ENCODE results near the gene PTPRN2. TPM values are rescaled to one million over a fixed set of nuclear protein-coding genes. Genes with fewer than 3 reads are reported as not detected.

The PTPRN2 gene
- total RNA-seq, 1 donor from 2014 or later: 11.4 TPM

DNA sequence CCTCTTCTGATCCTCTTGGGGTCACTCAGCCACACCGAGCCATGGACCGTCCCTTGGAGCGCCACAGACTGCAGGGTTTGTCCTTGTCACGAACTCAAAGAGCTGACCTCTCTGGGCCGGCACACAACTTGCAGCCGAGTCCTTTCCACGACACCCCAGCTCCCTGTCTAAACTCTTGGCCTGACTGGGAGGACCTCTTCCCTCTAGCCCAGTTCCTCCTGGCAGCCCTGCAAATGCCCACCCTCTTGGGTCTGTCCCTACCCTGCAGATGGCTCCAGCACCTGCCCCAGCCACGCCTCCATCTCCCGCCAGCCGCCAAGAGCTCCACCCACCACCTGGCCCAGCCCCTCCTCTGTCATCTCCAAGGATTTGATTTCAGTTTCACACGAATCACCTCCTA lies 911.6 kb downstream of the PTPRN2 start:
- no peaks in the 10 kb centered on the region for H3K9me3 Mint-ChIP-seq (ENCODE audit: low read depth)
- TF ChIP-seq, protein P1, sequence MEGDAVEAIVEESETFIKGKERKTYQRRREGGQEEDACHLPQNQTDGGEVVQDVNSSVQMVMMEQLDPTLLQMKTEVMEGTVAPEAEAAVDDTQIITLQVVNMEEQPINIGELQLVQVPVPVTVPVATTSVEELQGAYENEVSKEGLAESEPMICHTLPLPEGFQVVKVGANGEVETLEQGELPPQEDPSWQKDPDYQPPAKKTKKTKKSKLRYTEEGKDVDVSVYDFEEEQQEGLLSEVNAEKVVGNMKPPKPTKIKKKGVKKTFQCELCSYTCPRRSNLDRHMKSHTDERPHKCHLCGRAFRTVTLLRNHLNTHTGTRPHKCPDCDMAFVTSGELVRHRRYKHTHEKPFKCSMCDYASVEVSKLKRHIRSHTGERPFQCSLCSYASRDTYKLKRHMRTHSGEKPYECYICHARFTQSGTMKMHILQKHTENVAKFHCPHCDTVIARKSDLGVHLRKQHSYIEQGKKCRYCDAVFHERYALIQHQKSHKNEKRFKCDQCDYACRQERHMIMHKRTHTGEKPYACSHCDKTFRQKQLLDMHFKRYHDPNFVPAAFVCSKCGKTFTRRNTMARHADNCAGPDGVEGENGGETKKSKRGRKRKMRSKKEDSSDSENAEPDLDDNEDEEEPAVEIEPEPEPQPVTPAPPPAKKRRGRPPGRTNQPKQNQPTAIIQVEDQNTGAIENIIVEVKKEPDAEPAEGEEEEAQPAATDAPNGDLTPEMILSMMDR (IDR thresholded peaks at IDR 0.05; ENCODE audit: unreplicated experiment): no peak
- no peaks in the 10 kb centered on the region for H3K4me1 Mint-ChIP-seq (ENCODE audit: low read depth)
- no peak overlapping the region for H3K4me3 Mint-ChIP-seq (ENCODE audit: low read depth)
- H3K27ac Mint-ChIP-seq: no peak overlapping the region
- DNase-seq (ENCODE audit: low spot score, unreplicated experiment): no peak
- no peaks in the 10 kb centered on the region for H3K36me3 Mint-ChIP-seq (ENCODE audit: insufficient read depth)
- H3K27me3 Mint-ChIP-seq: peaks cover 89% of the 10 kb centered on the region

DNA sequence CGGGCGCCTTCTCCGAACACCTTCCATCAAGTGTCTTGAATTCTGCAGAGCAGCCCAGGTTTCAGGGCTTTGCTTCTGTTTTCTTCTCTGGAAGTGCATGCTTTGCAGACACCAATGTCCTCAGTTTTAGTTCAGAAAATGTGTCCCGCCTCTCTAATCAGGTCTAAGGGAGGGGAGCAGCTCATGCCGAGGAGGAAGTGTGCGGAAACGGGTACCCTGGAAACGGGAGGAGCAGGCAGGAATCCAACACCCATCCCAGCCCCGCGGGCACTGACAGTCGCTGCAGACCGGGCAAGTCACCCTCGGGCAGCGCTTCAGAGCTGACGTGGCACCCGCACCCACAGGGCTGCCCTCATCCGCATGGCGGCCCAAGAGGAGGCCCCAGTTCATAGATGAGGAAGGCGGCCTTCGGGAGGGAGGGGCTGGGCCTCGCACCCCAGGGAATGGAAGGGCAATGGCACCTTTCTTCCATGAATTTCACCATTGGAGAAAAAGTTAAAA lies 912.1 kb downstream of the PTPRN2 start:
- DNase-seq (ENCODE audit: low spot score, unreplicated experiment): no peak
- no peak overlapping the region for H3K27ac Mint-ChIP-seq
- no peaks in the 10 kb centered on the region for H3K4me1 Mint-ChIP-seq (ENCODE audit: low read depth)
- no peaks in the 10 kb centered on the region for H3K36me3 Mint-ChIP-seq (ENCODE audit: insufficient read depth)
- no peaks in the 10 kb centered on the region for H3K9me3 Mint-ChIP-seq (ENCODE audit: low read depth)
- no peak overlapping the region for H3K4me3 Mint-ChIP-seq (ENCODE audit: low read depth)
- H3K27me3 Mint-ChIP-seq: peaks cover 87% of the 10 kb centered on the region
- TF ChIP-seq, protein P1 (IDR thresholded peaks at IDR 0.05; ENCODE audit: unreplicated experiment): no peak

DNA sequence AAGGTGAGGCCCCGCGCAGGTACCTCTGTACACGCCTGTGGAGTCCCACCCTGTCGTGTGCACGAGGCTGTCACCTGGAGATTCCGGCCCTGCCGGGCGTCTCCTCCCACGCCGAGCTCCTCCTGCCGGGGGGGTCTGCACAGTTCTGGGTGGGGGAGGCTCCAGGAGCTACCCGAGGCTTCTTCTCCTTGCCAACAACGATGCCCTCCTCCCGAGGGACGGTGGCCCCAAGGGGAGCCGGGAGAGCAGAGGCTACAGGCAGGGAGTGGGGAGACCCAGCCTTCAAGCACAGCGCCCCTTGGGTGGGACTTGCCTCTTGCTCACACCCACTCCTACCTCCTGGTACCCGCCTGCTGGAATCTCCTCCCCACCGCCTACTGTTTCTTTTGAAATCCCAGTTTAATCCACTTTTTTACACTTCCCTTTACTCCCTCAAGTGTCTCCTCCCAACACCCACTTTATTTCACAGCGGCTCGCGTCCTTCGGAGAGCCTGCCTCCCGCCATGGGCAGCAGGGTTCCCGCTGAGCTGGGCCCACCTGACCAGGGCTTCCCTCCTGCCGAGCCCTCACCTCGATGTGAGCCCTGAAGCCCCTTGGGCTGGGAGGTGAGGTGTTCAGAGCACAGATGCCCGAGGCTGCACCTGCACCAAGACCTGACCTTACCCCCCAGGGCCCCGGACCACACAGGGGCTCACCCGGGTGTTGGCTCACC lies 912.8 kb downstream of the PTPRN2 start:
- no peak overlapping the region for H3K27ac Mint-ChIP-seq
- DNase-seq (ENCODE audit: low spot score, unreplicated experiment): no peak
- TF ChIP-seq, protein P1 (IDR thresholded peaks at IDR 0.05; ENCODE audit: unreplicated experiment): no peak

DNA sequence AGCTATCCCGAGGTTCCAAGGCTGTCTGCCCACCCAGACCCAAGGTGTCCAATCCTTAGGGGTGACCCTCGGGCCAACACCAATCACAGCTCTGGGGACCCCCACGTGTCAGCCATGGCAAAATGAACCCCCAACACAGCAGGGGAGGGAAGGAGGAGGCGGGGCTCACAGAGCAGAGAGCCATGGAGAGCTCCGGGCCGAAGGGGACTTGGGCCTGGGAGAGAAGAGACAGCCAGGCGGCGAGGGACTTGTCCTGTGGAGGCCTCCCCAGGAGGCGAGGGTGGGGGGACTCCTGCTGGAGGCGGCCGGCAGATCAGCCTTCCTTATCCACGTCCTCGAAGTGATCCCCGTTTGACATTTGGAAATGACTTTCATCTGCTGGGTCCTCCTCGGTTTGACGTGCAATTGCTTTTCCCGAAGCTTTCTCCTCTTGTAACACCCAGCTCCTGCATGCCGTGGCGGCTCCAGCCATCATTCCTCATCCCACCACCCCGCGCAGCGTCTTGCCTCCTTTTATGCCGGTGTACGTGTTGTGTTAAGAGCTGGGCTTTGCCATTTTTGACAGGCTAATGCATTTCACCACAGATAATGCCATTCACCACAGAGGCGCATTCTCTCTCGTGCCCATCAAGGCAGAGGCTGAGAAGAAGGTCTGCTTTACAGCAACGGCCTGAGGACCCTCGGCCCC lies 913.5 kb downstream of the PTPRN2 start:
- no peak for DNase-seq (ENCODE audit: low spot score, unreplicated experiment)
- peaks cover 87% of the 10 kb centered on the region for H3K27me3 Mint-ChIP-seq
- TF ChIP-seq, protein P1 (IDR thresholded peaks at IDR 0.05; ENCODE audit: unreplicated experiment): no peak
- H3K9me3 Mint-ChIP-seq (ENCODE audit: low read depth): no peaks in the 10 kb centered on the region
- no peaks in the 10 kb centered on the region for H3K36me3 Mint-ChIP-seq (ENCODE audit: insufficient read depth)
- no peak overlapping the region for H3K4me3 Mint-ChIP-seq (ENCODE audit: low read depth)
- no peak overlapping the region for H3K27ac Mint-ChIP-seq
- no peaks in the 10 kb centered on the region for H3K4me1 Mint-ChIP-seq (ENCODE audit: low read depth)

More for the DNA sequence above, 912.8 kb downstream of the PTPRN2 start:
- no peaks in the 10 kb centered on the region for H3K36me3 Mint-ChIP-seq (ENCODE audit: insufficient read depth)
- no peak overlapping the region for H3K4me3 Mint-ChIP-seq (ENCODE audit: low read depth)
- peaks cover 87% of the 10 kb centered on the region for H3K27me3 Mint-ChIP-seq
- no peaks in the 10 kb centered on the region for H3K9me3 Mint-ChIP-seq (ENCODE audit: low read depth)
- H3K4me1 Mint-ChIP-seq (ENCODE audit: low read depth): no peaks in the 10 kb centered on the region

DNA sequence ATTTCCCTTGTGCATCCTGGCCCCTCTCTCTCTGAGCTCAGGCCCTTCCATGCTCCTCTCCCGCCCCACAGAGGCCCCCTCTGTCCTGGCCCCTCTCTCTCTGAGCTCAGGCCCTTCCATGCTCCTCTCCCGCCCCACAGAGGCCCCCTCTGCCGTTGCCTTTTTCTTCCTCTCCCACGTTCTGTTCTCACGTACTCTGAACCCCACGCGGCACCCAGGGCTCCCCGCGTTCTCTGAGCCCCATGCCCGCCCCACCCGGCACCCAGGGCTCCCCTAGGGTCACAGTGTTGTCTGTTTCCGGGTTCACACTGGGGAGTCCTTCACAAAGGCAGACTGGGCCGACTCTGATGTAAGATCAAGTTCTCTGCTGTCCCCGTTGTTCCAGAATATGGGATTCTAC lies 914.0 kb downstream of the PTPRN2 start:
- no peak overlapping the region for H3K27ac Mint-ChIP-seq
- TF ChIP-seq, protein P1 (IDR thresholded peaks at IDR 0.05; ENCODE audit: unreplicated experiment): no peak
- no peaks in the 10 kb centered on the region for H3K4me1 Mint-ChIP-seq (ENCODE audit: low read depth)
- H3K9me3 Mint-ChIP-seq (ENCODE audit: low read depth): no peaks in the 10 kb centered on the region
- no peaks in the 10 kb centered on the region for H3K36me3 Mint-ChIP-seq (ENCODE audit: insufficient read depth)
- H3K27me3 Mint-ChIP-seq: peaks cover 87% of the 10 kb centered on the region
- no peak overlapping the region for H3K4me3 Mint-ChIP-seq (ENCODE audit: low read depth)
- no peak for DNase-seq (ENCODE audit: low spot score, unreplicated experiment)
